SU-DHL-6 (cell line): ENCODE results near the gene SLC25A39.

Experiments
- CTCF ChIP-seq: fragments of 200-600 bp; sonication (generic); IDR thresholded peaks from one replicate; pipeline ENCODE4 v1.5.1; 2017; ENCODE audit warnings: antibody characterized with exemption, mild to moderate bottlenecking, low read length, moderate library complexity; ENCODE audit not compliant: insufficient read depth, poor library complexity, severe bottlenecking
- EZH2phosphoT487 ChIP-seq: fragments of 200-600 bp; sonication (generic), shearing (Covaris generic); conservative IDR thresholded peaks from 2 replicates; pipeline ENCODE4 v1.6.1; 2018; ENCODE audit warnings: mild to moderate bottlenecking, antibody characterized with exemption, low read length, moderate library complexity, mixed read lengths

- TF ChIP-seq CTCF (no peak), EZH2phosphoT487 (no peak)
Observed at GRCh38 chr17:44348234-44348987, 23.8 kb upstream of the SLC25A39 start.
